Thyroid gland (tissue), 4 donors: ENCODE measurements around the gene YAP1. TPM values are rescaled to one million over a fixed set of nuclear protein-coding genes. Genes with fewer than 3 reads are reported as not detected.
A peak's percentile ranks its signal among the peaks of the same experiment; 100 is the strongest.

Experiments used
- DNase-seq, 2 donors: peaks; one replicate each; pipeline ENCODE4 v3.0.0-alpha.2; 2019
- H3K27ac ChIP-seq, 3 donors: fragments of 200-600 bp; sonication (generic); 1 replicate in 2 of 3; 2 replicates in 1 of 3; pipeline ENCODE4 v1.5.1; 2016 to 2019; ENCODE audit warnings: mild to moderate bottlenecking in 1 of 3, moderate library complexity in 1 of 3
- H3K27me3 ChIP-seq: fragments of 200-600 bp; sonication (generic); one replicate; pipeline ENCODE4 v1.5.1; 2019
- H3K36me3 ChIP-seq, 2 donors: fragments of 200-600 bp; sonication (generic); one replicate each; pipeline ENCODE4 v1.5.1; 2016 to 2019
- H3K4me1 ChIP-seq, 2 donors: fragments of 200-600 bp; sonication (generic); one replicate each; pipeline ENCODE4 v1.5.1; 2017 to 2019
- H3K4me3 ChIP-seq, 3 donors: fragments of 200-600 bp; sonication (generic); replicated peaks in 1 of 3; 1 replicate in 2 of 3; 2 replicates in 1 of 3; pipeline ENCODE4 v1.5.1; 2016; ENCODE audit warnings: mild to moderate bottlenecking in 1 of 3
- H3K9me3 ChIP-seq: fragments of 200-600 bp; sonication (generic); one replicate; pipeline ENCODE4 v1.5.1; 2017
- POLR2A ChIP-seq, 2 donors: fragments of 450-650 bp; IDR thresholded peaks; one replicate each; pipeline ENCODE4 v1.6.1; 2017; ENCODE audit warnings: antibody characterized with exemption in 2 of 2, mild to moderate bottlenecking in 2 of 2, moderate library complexity in 1 of 2
- WGBS, 2 donors: methylation state at CpG; one replicate each; pipeline ENCODE4 v1.1.5; 2017; 5-methylcytosine and 5-hydroxymethylcytosine counted together
- intact Hi-C: fragments of 100-400 bp; cut with DNase I; formaldehyde crosslinking; loops from one replicate; pipeline ENCODE4 v1.15.1; 2023
- total RNA-seq, 4 donors: library from RNA; depleted of rRNA; stranded (reverse); fragments of >200 nt; gene quantifications; one replicate each; pipeline ENCODE4 v1.2.3, GENCODE V29; 2016
- TF ChIP-seq, protein P1 (sequence below), 6 experiments: fragments of 200-600 bp in 3 of 6; fragments of 450-650 bp in 3 of 6; sonication (generic) in 3 of 6; IDR thresholded peaks; one replicate each; pipeline ENCODE4 v1.5.1; 2016 to 2019; ENCODE audit warnings: antibody characterized with exemption in 6 of 6, mild to moderate bottlenecking in 2 of 6, inconsistent platforms in 1 of 6, moderate library complexity in 1 of 6

YAP1 gene
- total RNA-seq, 4 donors from 2014 or later, result 162 to 202 (median 176) TPM

DNA sequence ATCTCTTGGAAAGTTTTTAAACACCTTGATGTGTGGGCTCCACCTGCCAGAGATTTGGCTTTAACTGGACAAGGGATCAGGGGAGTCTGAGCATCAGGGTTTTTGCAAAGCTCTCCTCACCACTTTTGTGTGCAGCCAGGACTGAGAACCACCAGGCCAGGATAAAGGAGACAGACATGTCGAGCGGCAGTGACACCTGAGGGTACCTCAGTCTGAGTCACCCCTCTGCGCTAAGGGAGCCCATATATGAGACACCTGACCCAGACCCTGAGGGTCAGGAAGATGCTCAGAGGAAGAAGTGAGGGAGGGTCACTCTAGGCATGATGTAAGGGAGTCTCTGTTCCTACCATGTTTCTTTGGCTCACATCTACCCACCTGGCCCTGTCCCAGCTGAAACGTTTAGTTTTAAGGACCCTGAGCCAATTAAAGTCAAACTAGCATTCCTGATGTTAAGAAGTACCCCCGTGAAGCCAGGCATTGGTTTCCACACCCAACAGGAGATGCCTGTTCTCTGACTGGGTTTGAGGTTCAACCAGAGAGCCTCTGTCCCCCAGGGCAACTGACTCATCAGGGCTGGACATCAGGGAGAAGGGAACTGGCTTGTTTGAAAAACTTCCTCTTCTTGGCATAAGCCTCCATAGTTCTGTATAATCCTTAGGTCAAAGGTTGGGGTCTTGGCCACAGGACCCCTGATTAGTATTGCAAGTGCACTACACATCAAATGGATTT, 134.6 kb downstream of the YAP1 start:
- DNase-seq, result no peak
- Histone ChIP-seq H3K27me3 (no peaks in the 10 kb centered on the region), H3K9me3 (no peaks in the 10 kb centered on the region), H3K27ac (no peak overlapping the region), H3K4me3 (no peak overlapping the region), H3K36me3 (no peaks in the 10 kb centered on the region), H3K4me1 (peaks cover 3 to 10% of the 10 kb centered on the region in 2 donors)
- intact Hi-C loops, result no loop called here
- TF ChIP-seq POLR2A (IDR thresholded peaks at IDR 0.05), result no peak
- TF ChIP-seq, protein P1, sequence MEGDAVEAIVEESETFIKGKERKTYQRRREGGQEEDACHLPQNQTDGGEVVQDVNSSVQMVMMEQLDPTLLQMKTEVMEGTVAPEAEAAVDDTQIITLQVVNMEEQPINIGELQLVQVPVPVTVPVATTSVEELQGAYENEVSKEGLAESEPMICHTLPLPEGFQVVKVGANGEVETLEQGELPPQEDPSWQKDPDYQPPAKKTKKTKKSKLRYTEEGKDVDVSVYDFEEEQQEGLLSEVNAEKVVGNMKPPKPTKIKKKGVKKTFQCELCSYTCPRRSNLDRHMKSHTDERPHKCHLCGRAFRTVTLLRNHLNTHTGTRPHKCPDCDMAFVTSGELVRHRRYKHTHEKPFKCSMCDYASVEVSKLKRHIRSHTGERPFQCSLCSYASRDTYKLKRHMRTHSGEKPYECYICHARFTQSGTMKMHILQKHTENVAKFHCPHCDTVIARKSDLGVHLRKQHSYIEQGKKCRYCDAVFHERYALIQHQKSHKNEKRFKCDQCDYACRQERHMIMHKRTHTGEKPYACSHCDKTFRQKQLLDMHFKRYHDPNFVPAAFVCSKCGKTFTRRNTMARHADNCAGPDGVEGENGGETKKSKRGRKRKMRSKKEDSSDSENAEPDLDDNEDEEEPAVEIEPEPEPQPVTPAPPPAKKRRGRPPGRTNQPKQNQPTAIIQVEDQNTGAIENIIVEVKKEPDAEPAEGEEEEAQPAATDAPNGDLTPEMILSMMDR (IDR thresholded peaks at IDR 0.05), result no peak
- 65 to 71% methylated on average over 5 of the region's 5 CpGs for WGBS, 2 donors

DNA sequence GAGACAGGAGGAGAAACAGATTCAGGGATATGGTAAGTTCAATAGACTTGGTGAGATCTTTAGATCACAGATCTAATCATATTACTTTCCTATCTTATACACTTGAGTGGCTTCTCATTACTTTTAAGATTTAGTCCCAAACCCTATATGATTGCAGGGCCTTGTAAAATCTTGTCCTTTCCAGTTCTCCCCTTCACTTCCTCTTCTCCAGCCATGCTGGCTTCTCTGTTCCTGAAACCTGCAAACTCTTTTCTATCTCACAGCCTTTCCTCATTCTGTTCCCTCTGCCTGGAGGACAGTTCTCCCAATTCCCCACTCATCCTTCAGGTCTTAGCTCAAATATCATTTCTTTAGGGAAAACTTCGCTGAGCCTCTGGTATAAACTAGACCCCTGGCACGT, 141.2 kb downstream of the YAP1 start:
- no peak for DNase-seq
- H3K27me3 ChIP-seq, result no peaks in the 10 kb centered on the region
- no peak overlapping the region for H3K27ac ChIP-seq
- H3K4me3 ChIP-seq, result no peak overlapping the region
- H3K36me3 ChIP-seq, result no peaks in the 10 kb centered on the region
- intact Hi-C loops, result no loop called here
- no peaks in the 10 kb centered on the region for H3K9me3 ChIP-seq
- TF ChIP-seq, protein P1 (IDR thresholded peaks at IDR 0.05), result no peak
- TF ChIP-seq POLR2A (IDR thresholded peaks at IDR 0.05), result no peak
- H3K4me1 ChIP-seq, result no peaks in the 10 kb centered on the region
- 91% methylated on average over 2 of the region's 2 CpGs for WGBS, 2 donors

DNA sequence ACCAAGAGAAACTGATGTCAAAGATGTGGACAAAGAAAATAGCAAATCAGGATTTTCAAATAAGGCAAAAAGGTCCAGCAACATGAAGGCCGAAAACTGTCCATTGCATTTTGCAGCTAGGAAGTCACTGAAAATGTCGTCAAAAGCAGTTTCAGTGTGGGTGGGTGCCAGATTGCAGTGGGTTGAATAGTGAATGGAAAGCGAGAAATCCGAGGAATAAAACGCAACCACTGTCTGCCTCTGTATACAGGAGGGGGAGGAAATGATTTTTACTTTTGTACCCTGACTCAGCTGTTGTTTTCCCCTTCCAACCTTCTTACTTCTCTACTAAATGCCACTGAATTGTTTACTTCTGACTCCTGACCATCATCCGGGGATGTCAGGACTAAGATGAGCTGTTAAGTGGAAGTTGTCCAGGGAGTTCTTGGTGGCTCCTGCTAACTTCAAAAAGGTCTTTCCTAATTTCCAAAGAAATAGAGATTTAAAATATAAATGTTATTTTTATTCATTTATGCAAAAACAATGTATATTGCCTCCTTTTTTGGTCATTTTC, 142.2 kb downstream of the YAP1 start:
- intact Hi-C loops, result no loop called here
- H3K9me3 ChIP-seq, result no peaks in the 10 kb centered on the region
- H3K27me3 ChIP-seq, result no peaks in the 10 kb centered on the region
- H3K36me3 ChIP-seq, result no peaks in the 10 kb centered on the region
- H3K27ac ChIP-seq, result no peak overlapping the region
- no peaks in the 10 kb centered on the region for H3K4me1 ChIP-seq
- DNase-seq, result no peak
- 94% methylated on average over 6 of the region's 6 CpGs for WGBS, 2 donors
- TF ChIP-seq POLR2A (IDR thresholded peaks at IDR 0.05), result no peak
- TF ChIP-seq, protein P1 (IDR thresholded peaks at IDR 0.05), result no peak
- no peak overlapping the region for H3K4me3 ChIP-seq

DNA sequence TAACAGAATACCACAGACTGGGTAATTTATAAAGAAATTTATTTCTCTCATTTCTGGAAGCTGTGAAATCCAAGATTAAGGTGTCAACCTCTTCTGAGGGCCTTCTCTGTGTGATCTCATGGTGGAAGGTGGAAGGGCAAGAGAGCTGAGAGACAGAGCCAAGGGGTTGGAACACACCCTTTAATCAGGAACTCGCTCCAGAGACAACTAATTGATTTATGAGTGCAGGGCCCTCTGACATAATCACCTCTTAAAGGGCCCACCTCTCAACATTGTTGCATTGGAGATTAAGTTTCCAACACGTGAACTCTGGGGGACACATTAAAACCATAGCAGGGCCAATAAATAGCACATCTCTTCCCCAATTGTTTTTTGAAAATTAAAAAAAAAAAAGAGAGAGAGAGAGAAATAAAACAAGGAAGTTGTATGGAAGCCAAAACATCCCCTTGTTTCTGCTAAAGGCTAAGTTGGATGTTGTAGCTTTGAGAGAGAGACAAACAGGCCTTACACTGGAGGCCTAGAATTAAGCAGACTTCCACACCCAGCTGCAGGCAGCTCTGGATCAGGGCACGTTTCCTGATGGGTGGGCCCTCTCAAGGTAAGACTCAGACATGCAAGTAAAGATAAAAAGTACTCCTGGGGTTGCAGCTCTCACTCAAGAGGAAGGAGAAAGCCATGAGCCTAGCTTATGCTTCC, 142.9 kb downstream of the YAP1 start:
- TF ChIP-seq POLR2A (IDR thresholded peaks at IDR 0.05), result no peak
- TF ChIP-seq, protein P1 (IDR thresholded peaks at IDR 0.05), result no peak
- no peak overlapping the region for H3K27ac ChIP-seq
- H3K36me3 ChIP-seq, result no peaks in the 10 kb centered on the region
- no peak for DNase-seq
- no peaks in the 10 kb centered on the region for H3K4me1 ChIP-seq
- intact Hi-C loops, result no loop called here
- 61 to 63% methylated on average over 3 of the region's 3 CpGs for WGBS, 2 donors
- H3K27me3 ChIP-seq, result no peaks in the 10 kb centered on the region
- no peak overlapping the region for H3K4me3 ChIP-seq
- H3K9me3 ChIP-seq, result no peaks in the 10 kb centered on the region

DNA sequence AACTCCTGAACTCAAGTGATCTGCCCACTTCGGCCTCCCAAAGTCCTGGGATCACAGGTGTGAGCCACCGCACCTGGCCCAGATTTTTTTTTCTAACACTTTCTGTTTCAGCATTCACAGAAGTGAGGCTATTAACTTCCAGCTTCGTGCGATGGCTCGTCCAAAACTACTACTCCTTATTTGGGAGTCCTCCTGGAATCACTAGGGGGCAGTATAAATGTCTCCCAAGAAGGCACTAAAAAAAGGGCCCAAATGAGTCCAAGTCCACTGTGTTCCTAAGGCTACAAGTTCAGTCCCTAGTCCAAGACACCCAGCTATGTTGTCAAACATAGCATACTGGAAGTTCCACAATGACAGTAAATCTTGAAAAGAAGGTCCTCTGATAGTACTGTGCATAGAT, 143.8 kb downstream of the YAP1 start:
- Histone ChIP-seq H3K36me3 (no peaks in the 10 kb centered on the region), H3K9me3 (no peaks in the 10 kb centered on the region), H3K4me1 (no peaks in the 10 kb centered on the region), H3K27ac (no peak overlapping the region), H3K4me3 (no peak overlapping the region), H3K27me3 (no peaks in the 10 kb centered on the region)
- no peak for DNase-seq
- WGBS, 2 donors, result 94 to 96% methylated on average over 5 of the region's 5 CpGs
- intact Hi-C loops, result no loop called here
- no peak for TF ChIP-seq POLR2A (IDR thresholded peaks at IDR 0.05)
- TF ChIP-seq, protein P1 (IDR thresholded peaks at IDR 0.05), result peak in 1 of 6 experiments; percentile 10
